Bronchus fibroblast of lung (primary cell): ENCODE measurements around the gene KRT83. TPM values are rescaled to one million over a fixed set of nuclear protein-coding genes. Genes with fewer than 3 reads are reported as not detected.

Source experiments
- total RNA-seq: library from RNA; depleted of rRNA; stranded (reverse); fragments of >200 nt; gene quantifications from 2 replicates; pipeline ENCODE4 v1.2.3, GENCODE V29; 2015

KRT83 gene
- not detected in 2 replicates for total RNA-seq

DNA sequence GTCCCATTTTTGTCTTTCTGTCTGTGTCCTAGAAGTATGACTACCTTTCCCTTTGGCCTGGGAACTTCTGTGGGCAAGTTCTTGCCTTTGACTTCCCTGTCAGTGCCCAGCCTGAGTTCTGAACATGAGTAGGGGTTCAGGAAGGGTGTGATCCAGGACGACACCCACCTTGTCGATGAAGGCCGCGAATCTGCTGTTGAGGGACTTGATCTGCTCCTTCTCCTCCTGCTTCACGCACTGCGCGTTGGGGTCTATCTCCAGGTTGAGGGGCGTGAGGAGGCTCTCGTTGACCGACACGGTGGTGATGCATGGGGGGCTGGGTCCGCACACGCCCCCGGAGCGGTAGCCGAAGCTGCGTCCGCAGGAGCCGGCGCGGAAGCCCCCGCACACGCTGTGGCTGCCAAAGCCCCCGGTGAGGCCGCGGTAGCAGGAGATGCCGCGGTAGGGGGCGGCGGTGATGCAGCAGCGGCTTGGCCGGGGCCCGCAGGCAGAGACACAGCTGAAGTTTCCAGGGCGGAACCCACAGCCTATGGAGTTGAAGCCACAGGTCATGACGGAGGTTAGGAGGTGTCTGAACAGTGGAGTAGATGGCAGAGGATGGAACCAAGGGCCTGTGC lies at the start of gene KRT83:
Gene KRT83 (minus strand): TSS at position 615 of the 617 bp plus-strand sequence. CDS start 63 bp downstream, at position 552.

DNA sequence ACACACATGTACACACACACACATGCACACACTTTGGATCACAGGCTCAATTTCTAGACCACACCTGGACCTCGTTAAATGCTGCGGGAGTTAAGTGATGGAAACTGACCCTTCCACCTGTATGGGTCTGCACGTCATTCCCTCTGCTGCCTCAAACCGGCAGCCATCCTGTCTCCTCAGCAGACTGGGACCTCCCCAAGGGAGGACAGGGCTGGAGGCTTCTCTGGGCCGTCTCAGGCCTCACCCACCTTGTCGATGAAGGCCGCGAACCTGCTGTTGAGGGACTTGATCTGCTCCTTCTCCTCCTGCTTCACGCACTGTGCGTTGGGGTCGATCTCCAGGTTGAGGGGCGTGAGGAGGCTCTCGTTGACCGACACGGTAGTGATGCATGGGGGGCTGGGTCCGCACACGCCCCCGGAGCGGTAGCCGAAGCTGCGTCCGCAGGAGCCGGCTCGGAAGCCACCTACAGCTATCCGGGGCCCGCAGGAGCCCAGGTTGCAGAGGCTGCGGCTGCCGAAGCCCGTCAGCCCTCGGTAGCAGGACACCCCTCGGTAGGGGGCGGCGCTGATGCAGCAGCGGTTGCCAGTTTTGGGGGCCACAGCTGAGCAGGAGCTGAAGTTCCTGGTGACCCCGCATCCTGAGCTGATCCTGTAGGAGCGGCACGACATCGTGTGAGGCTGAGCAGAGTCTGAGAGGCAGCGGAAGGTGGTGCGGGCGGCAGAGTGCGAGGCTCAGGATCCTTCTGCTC lies 45.7 kb upstream of the KRT83 start, which contains the start of gene KRT85:
Gene KRT85 (minus strand): TSS at position 744 of the 748 bp plus-strand sequence. CDS start 76 bp downstream, at position 668.

DNA sequence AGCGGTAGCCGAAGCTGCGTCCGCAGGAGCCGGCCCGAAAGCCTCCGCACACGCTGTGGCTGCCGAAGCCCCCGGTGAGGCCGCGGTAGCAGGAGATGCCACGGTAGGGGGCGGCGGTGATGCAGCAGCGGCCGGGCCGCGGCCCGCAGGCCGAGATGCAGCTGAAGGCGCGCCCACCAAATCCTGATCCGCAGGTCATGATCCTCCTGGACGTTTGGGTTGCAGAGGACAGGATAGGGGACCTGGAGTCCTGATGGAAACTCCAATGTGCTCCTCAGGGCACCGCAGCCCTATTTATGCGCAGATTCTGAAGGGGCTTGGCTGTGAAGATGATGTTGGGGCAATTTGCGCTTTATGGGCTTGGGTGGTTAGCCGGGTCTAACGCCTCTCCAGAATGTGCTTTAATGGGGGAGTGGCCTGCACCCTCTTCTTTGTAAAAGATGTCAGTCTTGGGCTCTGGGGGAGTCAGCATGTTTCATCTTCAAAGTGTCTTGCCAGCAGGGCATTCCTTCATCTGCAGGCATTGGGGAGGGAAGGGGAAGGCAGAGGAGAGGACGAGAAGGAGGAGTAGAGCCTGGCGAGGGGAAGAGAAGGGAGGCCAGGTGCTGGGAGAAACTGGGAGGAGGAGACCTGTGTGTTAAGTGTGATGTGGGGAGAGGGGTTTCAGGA lies 29.8 kb downstream of the KRT83 start, which contains the start of gene KRT81:
Gene KRT81 (minus strand): TSS at position 268 of the 669 bp plus-strand sequence. CDS start 69 bp downstream, at position 199.

GRCh38 chr12:52274521-52275120 lies 46.6 kb downstream of the KRT83 start, which contains the start of gene KRT86:
KRT86 (plus strand) TSS chr12:52274645; CDS start chr12:52301917, 27,272 bp downstream.

Other genes with a start within 250 kb of the KRT83 start
- gene SMIM41, start 241.7 kb downstream of the KRT83 start, total RNA-seq: 0.17 TPM in 1 of 2 replicates, not detected in the other
- gene KRT80, start 129.4 kb downstream of the KRT83 start, total RNA-seq: 0.15 and 0.17 TPM in 2 replicates
- 9.2 and 11.1 TPM in 2 replicates for gene KRT7, start 88.2 kb downstream of the KRT83 start, total RNA-seq
- gene KRT86, start 46.8 kb downstream of the KRT83 start, total RNA-seq: 0.15 TPM in 1 of 2 replicates, not detected in the other
- not detected in 2 replicates for gene KRT81, start 29.9 kb downstream of the KRT83 start, total RNA-seq
- not detected in 2 replicates for gene KRT85, start 46.1 kb upstream of the KRT83 start, total RNA-seq
- gene KRT84, start 64.3 kb upstream of the KRT83 start, total RNA-seq: not detected in 2 replicates
- not detected in 2 replicates for gene KRT82, start 84.9 kb upstream of the KRT83 start, total RNA-seq
- gene KRT75, start 113.0 kb upstream of the KRT83 start, total RNA-seq: not detected in 2 replicates
- gene KRT6B, start 130.7 kb upstream of the KRT83 start, total RNA-seq: not detected in 2 replicates
- gene KRT6C, start 152.4 kb upstream of the KRT83 start, total RNA-seq: not detected in 2 replicates
- 0.17 and 0.30 TPM in 2 replicates for gene KRT6A, start 171.9 kb upstream of the KRT83 start, total RNA-seq
- 0.17 TPM in 1 of 2 replicates, not detected in the other for gene KRT5, start 199.0 kb upstream of the KRT83 start, total RNA-seq
- gene KRT71, start 231.7 kb upstream of the KRT83 start, total RNA-seq: not detected in 2 replicates